Measurements from ENCODE around the gene SPIN1.

SPIN1 gene

DNA sequence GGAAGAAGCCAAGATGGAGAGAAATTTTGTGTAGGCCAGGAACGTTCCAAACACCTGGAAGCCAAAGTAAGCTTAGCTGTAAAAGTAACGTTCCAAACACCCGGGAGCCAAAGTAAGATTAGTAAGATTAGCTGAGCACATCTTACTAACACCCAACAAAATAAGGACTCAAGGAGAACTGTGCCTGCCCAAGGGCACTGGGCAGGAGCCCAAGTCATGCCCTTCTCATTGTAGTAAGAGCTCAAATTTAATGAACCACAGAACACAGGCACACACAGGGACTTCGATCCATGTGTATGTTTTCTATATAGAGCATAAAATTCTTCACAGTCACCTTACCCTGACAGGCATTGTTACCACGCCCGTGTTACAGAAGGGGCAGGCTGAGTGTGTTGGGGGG is 110.6 kb downstream of the SPIN1 start:
- DNase-seq (ENCODE audit: low read depth) = no peak
- H3K4me3 ChIP-seq (ENCODE audit: low read depth, low read length) = no peak overlapping the region
- in situ Hi-C loops (cut with HindIII; ENCODE audit: low sequenced_read_pairs) = no loop called here
- no peak for TF ChIP-seq CTCF (IDR thresholded peaks at IDR 0.05; ENCODE audit: low read depth, low read length, missing control alignments)

- no peak overlapping the region for H3K4me3 ChIP-seq (ENCODE audit: low read depth, low read length)
- in situ Hi-C loops (cut with HindIII; ENCODE audit: low sequenced_read_pairs) = no loop called here
- no peak for TF ChIP-seq CTCF (IDR thresholded peaks at IDR 0.05; ENCODE audit: low read depth, low read length, missing control alignments)
- DNase-seq (ENCODE audit: low read depth) = no peak
Observed at GRCh38 chr9:88501086-88501485, 112.8 kb downstream of the SPIN1 start.

GRCh38 chr9:88502552-88503034 is 114.3 kb downstream of the SPIN1 start:
- in situ Hi-C loops (cut with HindIII; ENCODE audit: low sequenced_read_pairs) = no loop called here
- TF ChIP-seq CTCF (IDR thresholded peaks at IDR 0.05; ENCODE audit: low read depth, low read length, missing control alignments) = no peak
- no peak overlapping the region for H3K4me3 ChIP-seq (ENCODE audit: low read depth, low read length)
- no peak for DNase-seq (ENCODE audit: low read depth)

DNA sequence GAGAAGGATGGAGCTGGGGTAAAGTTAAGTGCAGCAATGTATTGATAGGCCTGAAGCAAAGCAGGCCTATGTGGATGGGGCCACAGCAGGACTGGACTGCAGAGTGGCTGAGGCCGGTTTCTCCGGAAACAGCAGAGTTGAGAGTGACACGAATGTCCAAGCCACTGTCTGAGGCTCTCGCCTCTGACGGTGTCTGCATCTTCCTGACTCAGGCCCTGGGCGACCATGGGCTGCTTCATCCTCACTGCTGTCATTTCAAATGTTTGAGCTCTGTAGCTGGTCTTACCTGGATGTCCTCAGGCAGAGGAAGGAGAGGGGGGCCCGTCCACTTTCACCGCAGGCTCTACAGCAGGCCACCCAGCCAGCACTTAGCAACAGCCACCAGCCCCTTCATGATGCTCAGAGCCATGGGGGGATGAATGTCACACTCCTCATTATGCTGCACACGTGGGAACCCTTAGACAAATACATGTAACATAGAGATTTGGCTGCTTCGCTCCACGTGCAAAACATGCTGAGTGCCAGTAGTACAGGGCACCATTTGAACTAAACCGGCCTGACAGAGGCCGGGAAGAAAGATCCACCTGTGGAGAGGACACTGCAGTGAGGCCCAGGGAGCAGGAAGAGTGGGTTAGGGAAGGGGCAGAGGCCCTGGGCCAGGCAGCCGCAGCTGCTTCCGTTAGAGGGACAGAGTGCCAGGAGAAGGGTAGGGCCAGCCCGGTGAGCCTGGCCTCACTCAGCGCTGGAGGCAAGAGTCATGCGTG is 115.0 kb downstream of the SPIN1 start:
- in situ Hi-C loops (cut with HindIII; ENCODE audit: low sequenced_read_pairs) = no loop called here
- H3K4me3 ChIP-seq (ENCODE audit: low read depth, low read length) = no peak overlapping the region
- no peak for DNase-seq (ENCODE audit: low read depth)
- TF ChIP-seq CTCF (IDR thresholded peaks at IDR 0.05; ENCODE audit: low read depth, low read length, missing control alignments) = no peak

- in situ Hi-C loops (cut with HindIII; ENCODE audit: low sequenced_read_pairs) = no loop called here
- DNase-seq (ENCODE audit: low read depth) = no peak
- H3K4me3 ChIP-seq (ENCODE audit: low read depth, low read length) = no peak overlapping the region
- no peak for TF ChIP-seq CTCF (IDR thresholded peaks at IDR 0.05; ENCODE audit: low read depth, low read length, missing control alignments)
Observed at GRCh38 chr9:88503845-88504764, 115.9 kb downstream of the SPIN1 start.

- TF ChIP-seq CTCF (IDR thresholded peaks at IDR 0.05; ENCODE audit: low read depth, low read length, missing control alignments) = no peak
- no peak overlapping the region for H3K4me3 ChIP-seq (ENCODE audit: low read depth, low read length)
- in situ Hi-C loops (cut with HindIII; ENCODE audit: low sequenced_read_pairs) = no loop called here
- DNase-seq (ENCODE audit: low read depth) = no peak
Observed at GRCh38 chr9:88508326-88508725, 120.1 kb downstream of the SPIN1 start.
